Transverse colon (tissue), 4 donors: ENCODE measurements around the gene GALNT10. TPM values are rescaled to one million over a fixed set of nuclear protein-coding genes. Genes with fewer than 3 reads are reported as not detected.
"Not testable (repeated sequence)": the region's sequence is repeated elsewhere in the genome, so short reads cannot be mapped to it uniquely, and the experiment has no call there.

ENCODE experiments used
- DNase-seq: peaks from one replicate; pipeline ENCODE4 v3.0.0-alpha.2; 2019
- H3K27ac ChIP-seq, 4 donors: fragments of 200-600 bp; sonication (generic); 2 replicates each; pipeline ENCODE4 v1.5.1; 2016 to 2018; ENCODE audit warnings: inconsistent platforms in 4 of 4
- H3K27me3 ChIP-seq: fragments of 200-600 bp; sonication (generic); 2 replicates; pipeline ENCODE4 v1.5.1; 2017; ENCODE audit warnings: inconsistent platforms
- H3K36me3 ChIP-seq, 4 donors: fragments of 200-600 bp; sonication (generic); 2 replicates each; pipeline ENCODE4 v1.5.1; 2017 to 2019; ENCODE audit warnings: inconsistent platforms in 4 of 4
- H3K4me1 ChIP-seq, 4 donors: fragments of 200-600 bp; sonication (generic); 2 replicates each; pipeline ENCODE4 v1.5.1; 2017 to 2020; ENCODE audit warnings: inconsistent platforms in 4 of 4
- H3K4me3 ChIP-seq, 4 donors: fragments of 200-600 bp; sonication (generic); 1 replicate in 1 of 4; 2 replicates in 3 of 4; pipeline versions ENCODE4 v1.5.1 to v1.6.1; 2017 to 2019; ENCODE audit warnings: inconsistent platforms in 4 of 4
- H3K9me3 ChIP-seq, 2 donors: fragments of 200-600 bp; sonication (generic); 2 replicates each; pipeline ENCODE4 v1.5.1; 2017 to 2019; ENCODE audit warnings: inconsistent platforms in 2 of 2
- EP300 ChIP-seq: sonication (generic); formaldehyde crosslinking; IDR thresholded peaks from one replicate; pipeline ENCODE4 v1.6.1; 2017; ENCODE audit warnings: antibody characterized with exemption, low read depth
- POLR2A ChIP-seq: fragments of 450-650 bp; IDR thresholded peaks from one replicate; pipeline ENCODE4 v1.6.1; 2016; ENCODE audit warnings: antibody characterized with exemption, mild to moderate bottlenecking, moderate library complexity
- POLR2AphosphoS5 ChIP-seq, 3 donors: sonication (generic); formaldehyde crosslinking; IDR thresholded peaks; one replicate each; pipeline ENCODE4 v1.6.1; 2016; ENCODE audit warnings: antibody characterized with exemption in 3 of 3
- WGBS, 2 donors: methylation state at CpG; one replicate each; pipeline ENCODE4 v1.1.5; 2018; ENCODE audit warnings: low coverage in 1 of 2; 5-methylcytosine and 5-hydroxymethylcytosine counted together
- in situ Hi-C, 4 donors: fragments of 200-750 bp; cut with MboI; loops; one replicate each; pipeline versions ENCODE4 v1.15.0 to v1.15.1; 2017; ENCODE audit warnings: low sequenced_read_pairs in 3 of 4, low pct_ligation_motif_present in 1 of 4, low pct_unique_long_range_greater_than_20kb in 1 of 4
- intact Hi-C: fragments of 100-400 bp; cut with DNase I; formaldehyde crosslinking; loops from one replicate; pipeline ENCODE4 v1.15.1; 2023; ENCODE audit warnings: low total_unique reads
- total RNA-seq, 4 donors: library from RNA; depleted of rRNA; stranded (reverse); fragments of >200 nt; gene quantifications; one replicate each; pipeline ENCODE4 v1.1.0, GENCODE V29; 2016
- TF ChIP-seq, protein P1 (sequence below), 5 experiments: fragments of 200-600 bp in 3 of 5; fragments of 450-650 bp in 2 of 5; sonication (generic) in 3 of 5; IDR thresholded peaks; 1 replicate in 2 of 5; 2 replicates in 3 of 5; pipeline ENCODE4 v1.5.1; 2016 to 2017; ENCODE audit warnings: antibody characterized with exemption in 5 of 5, inconsistent platforms in 3 of 5, mild to moderate bottlenecking in 2 of 5, moderate library complexity in 1 of 5

The GALNT10 gene
- total RNA-seq, 4 donors from 2014 or later: 18.7 to 142 (median 39.3) TPM

DNA sequence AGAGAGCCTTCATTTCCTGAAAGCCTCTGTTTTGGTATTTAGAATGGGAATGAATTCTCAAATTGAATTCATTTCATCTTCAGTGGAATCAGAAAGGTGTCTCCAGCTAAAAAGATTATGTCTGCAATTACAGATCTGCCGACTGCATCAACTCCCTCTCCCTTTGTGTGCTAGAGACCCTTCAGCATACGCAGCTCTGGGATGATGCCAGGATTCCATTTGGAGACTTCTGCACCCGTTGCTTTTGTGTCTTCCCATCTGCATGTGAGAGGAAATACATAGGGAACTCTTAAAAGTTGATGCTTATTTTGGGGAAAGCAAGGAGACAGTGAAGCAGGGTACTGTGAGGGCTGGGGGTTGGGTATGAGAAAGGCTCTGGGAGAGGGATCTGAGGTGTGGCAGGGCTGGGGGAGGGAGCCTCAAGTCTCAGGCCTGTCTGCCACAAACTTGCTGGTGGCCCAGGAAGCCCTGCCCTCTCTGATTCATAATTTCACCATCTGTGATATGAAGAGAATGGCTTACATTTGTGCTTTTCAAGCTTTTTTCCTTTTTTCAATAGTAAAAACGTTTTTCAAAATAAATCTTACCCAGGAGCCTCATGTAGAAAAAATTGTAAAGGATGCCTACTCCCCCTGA is 165.6 kb downstream of the GALNT10 start:
- H3K27ac ChIP-seq: no peak overlapping the region
- H3K36me3 ChIP-seq: no peaks in the 10 kb centered on the region
- H3K27me3 ChIP-seq: no peaks in the 10 kb centered on the region
- no peak for DNase-seq
- no peak overlapping the region for H3K4me3 ChIP-seq
- in situ Hi-C loops: no loop called here
- intact Hi-C loops: no loop called here
- H3K4me1 ChIP-seq: no peaks in the 10 kb centered on the region
- TF ChIP-seq, protein P1, sequence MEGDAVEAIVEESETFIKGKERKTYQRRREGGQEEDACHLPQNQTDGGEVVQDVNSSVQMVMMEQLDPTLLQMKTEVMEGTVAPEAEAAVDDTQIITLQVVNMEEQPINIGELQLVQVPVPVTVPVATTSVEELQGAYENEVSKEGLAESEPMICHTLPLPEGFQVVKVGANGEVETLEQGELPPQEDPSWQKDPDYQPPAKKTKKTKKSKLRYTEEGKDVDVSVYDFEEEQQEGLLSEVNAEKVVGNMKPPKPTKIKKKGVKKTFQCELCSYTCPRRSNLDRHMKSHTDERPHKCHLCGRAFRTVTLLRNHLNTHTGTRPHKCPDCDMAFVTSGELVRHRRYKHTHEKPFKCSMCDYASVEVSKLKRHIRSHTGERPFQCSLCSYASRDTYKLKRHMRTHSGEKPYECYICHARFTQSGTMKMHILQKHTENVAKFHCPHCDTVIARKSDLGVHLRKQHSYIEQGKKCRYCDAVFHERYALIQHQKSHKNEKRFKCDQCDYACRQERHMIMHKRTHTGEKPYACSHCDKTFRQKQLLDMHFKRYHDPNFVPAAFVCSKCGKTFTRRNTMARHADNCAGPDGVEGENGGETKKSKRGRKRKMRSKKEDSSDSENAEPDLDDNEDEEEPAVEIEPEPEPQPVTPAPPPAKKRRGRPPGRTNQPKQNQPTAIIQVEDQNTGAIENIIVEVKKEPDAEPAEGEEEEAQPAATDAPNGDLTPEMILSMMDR (IDR thresholded peaks at IDR 0.05): no peak
- TF ChIP-seq EP300 (no peak), POLR2A (no peak), POLR2AphosphoS5 (IDR thresholded peaks at IDR 0.05) (no peak)
- WGBS, 2 donors: 69 to 71% methylated on average over 2 to 4 of the region's 4 CpGs
- no peaks in the 10 kb centered on the region for H3K9me3 ChIP-seq

DNA sequence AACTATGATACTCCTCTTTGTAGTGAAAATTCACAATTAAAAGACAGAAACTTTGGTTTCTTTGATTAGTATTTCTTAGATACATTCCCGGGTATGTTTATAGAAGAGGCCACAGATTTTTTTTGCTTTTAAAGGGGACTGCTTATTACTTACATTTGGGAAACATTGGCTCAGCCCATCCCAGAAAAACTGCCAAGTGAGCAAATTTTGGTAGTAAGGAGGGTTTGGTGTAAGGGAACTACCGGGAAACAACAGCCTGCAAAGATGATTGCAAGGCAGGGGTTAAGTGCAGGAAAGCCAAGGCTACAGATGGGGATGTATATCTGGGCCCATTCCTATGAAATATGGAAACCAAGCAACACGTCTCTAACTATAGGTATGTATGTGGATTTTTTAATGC is 166.4 kb downstream of the GALNT10 start:
- no peaks in the 10 kb centered on the region for H3K27me3 ChIP-seq
- 82 to 86% methylated on average over 3 of the region's 3 CpGs for WGBS, 2 donors
- no peaks in the 10 kb centered on the region for H3K4me1 ChIP-seq
- H3K4me3 ChIP-seq: no peak overlapping the region
- in situ Hi-C loops (no loop called here), intact Hi-C loops (no loop called here)
- no peak for TF ChIP-seq POLR2AphosphoS5 (IDR thresholded peaks at IDR 0.05)
- TF ChIP-seq POLR2A: no peak
- TF ChIP-seq, protein P1 (IDR thresholded peaks at IDR 0.05): no peak
- no peaks in the 10 kb centered on the region for H3K9me3 ChIP-seq
- H3K36me3 ChIP-seq: no peaks in the 10 kb centered on the region
- DNase-seq: no peak
- H3K27ac ChIP-seq: no peak overlapping the region

DNA sequence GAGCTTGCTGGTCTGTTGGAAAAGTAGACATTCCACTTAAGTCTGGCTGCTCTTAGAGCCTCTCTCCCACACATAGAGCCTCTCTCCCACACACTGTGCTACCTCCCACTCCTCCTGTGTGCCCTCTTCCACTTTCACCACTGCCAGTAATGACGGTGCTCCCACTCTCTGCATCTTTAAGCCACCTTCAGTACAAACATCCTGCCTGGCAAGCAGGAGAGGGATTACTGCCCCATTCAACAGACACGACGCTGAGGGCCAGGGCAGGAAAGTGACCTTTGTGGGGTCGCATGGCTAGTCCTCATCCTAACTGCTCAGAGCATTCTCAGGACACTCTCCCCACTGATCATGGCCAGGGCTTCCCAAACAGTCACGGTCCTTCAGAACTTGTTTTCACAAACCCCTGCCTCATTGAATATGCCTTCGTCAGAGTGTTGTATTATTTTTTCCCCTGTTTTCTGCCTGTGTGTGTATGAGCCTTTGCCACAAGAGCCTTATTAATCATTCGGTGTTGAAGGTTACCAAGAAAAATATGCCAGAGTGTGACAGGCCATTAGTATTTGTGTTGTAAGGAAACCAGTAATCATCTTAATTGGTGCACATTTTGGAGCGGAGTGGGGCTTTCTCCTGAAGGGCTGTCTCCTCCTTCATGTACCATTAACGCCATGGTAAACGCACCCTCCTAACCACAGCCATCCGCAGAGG is 168.1 kb downstream of the GALNT10 start:
- 67 to 92% methylated on average over 1 to 11 of the region's 11 CpGs for WGBS, 2 donors
- TF ChIP-seq POLR2AphosphoS5 (IDR thresholded peaks at IDR 0.05) (no peak), EP300 (no peak), POLR2A (no peak)
- TF ChIP-seq, protein P1 (IDR thresholded peaks at IDR 0.05): no peak
- H3K4me1 ChIP-seq: no peaks in the 10 kb centered on the region
- H3K27me3 ChIP-seq: no peaks in the 10 kb centered on the region
- H3K4me3 ChIP-seq: no peak overlapping the region
- no peaks in the 10 kb centered on the region for H3K36me3 ChIP-seq
- intact Hi-C loops: no loop called here
- H3K9me3 ChIP-seq: no peaks in the 10 kb centered on the region
- no peak overlapping the region for H3K27ac ChIP-seq
- in situ Hi-C loops: no loop called here
- no peak for DNase-seq

DNA sequence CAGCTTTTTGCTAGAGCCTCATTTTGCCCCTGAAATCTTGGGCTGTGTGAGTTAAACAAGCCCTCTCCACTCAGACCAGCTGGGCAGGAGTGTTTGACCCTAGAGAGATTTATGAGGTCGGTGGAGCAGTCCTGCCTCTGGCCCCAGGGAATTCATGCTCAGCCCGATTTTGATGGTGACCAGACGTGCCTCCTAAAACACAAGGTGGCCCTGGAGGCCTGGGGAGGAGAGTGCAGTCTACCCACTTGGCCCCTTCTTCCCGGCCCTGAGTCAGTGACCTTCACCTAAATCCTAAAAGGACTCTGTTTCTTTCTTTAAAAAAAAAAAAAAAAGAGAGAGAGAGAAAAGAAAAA is 168.7 kb downstream of the GALNT10 start:
- in situ Hi-C loops: no loop called here
- 57 to 77% methylated on average over 3 to 4 of the region's 4 CpGs for WGBS, 2 donors
- intact Hi-C loops: no loop called here

DNA sequence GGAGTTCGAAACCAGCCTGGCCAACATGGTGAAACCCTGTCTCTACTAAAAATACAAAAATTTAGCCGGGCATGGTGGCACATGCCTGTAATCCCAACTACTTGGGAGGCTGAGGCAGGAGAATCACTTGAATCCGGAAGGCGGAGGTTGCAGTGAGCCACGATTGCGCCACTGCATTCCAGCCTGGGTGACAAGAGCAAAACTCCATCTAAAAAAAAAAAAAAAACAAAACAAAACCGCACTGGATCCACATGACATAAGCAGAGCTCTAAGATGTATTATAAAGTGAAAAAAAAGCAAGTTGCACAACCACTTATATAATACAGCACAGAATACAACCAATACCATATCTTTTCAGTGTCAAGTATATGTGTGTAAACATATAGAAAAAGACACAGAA is 169.7 kb downstream of the GALNT10 start:
- in situ Hi-C loops, H3K36me3 ChIP-seq, H3K9me3 ChIP-seq, DNase-seq, H3K27me3 ChIP-seq, H3K4me3 ChIP-seq, H3K4me1 ChIP-seq, intact Hi-C loops, H3K27ac ChIP-seq: not testable (repeated sequence)
- 87 to 100% methylated on average over 1 to 7 of the region's 7 CpGs for WGBS, 2 donors

More for the DNA sequence above, 168.7 kb downstream of the GALNT10 start:
- Histone ChIP-seq H3K36me3 (no peaks in the 10 kb centered on the region), H3K4me1 (no peaks in the 10 kb centered on the region), H3K27me3 (no peaks in the 10 kb centered on the region), H3K4me3 (no peak overlapping the region), H3K9me3 (no peaks in the 10 kb centered on the region), H3K27ac (no peak overlapping the region)
- no peak for DNase-seq
- TF ChIP-seq, protein P1 (IDR thresholded peaks at IDR 0.05): no peak
- TF ChIP-seq POLR2A (no peak), POLR2AphosphoS5 (IDR thresholded peaks at IDR 0.05) (no peak), EP300 (no peak)
